ENCODE results near the gene ACKR4.

Gene ACKR4

GRCh38 chr3:132650153-132650552, 53.1 kb downstream of the ACKR4 start:
- H3K4me3 ChIP-seq (ENCODE audit: low read length): no peak overlapping the region
- no peak for DNase-seq (ENCODE audit: low read depth)
- TF ChIP-seq, protein P1, sequence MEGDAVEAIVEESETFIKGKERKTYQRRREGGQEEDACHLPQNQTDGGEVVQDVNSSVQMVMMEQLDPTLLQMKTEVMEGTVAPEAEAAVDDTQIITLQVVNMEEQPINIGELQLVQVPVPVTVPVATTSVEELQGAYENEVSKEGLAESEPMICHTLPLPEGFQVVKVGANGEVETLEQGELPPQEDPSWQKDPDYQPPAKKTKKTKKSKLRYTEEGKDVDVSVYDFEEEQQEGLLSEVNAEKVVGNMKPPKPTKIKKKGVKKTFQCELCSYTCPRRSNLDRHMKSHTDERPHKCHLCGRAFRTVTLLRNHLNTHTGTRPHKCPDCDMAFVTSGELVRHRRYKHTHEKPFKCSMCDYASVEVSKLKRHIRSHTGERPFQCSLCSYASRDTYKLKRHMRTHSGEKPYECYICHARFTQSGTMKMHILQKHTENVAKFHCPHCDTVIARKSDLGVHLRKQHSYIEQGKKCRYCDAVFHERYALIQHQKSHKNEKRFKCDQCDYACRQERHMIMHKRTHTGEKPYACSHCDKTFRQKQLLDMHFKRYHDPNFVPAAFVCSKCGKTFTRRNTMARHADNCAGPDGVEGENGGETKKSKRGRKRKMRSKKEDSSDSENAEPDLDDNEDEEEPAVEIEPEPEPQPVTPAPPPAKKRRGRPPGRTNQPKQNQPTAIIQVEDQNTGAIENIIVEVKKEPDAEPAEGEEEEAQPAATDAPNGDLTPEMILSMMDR (conservative IDR thresholded peaks at IDR 0.05; ENCODE audit: low read depth, low read length): no peak

Data from retinal pigment epithelial cell (primary cell).